ENCODE measurements around the gene GPR157.
"Not testable (repeated sequence)": the region's sequence is repeated elsewhere in the genome, so short reads cannot be mapped to it uniquely, and the experiment has no call there.

Gene GPR157

DNA sequence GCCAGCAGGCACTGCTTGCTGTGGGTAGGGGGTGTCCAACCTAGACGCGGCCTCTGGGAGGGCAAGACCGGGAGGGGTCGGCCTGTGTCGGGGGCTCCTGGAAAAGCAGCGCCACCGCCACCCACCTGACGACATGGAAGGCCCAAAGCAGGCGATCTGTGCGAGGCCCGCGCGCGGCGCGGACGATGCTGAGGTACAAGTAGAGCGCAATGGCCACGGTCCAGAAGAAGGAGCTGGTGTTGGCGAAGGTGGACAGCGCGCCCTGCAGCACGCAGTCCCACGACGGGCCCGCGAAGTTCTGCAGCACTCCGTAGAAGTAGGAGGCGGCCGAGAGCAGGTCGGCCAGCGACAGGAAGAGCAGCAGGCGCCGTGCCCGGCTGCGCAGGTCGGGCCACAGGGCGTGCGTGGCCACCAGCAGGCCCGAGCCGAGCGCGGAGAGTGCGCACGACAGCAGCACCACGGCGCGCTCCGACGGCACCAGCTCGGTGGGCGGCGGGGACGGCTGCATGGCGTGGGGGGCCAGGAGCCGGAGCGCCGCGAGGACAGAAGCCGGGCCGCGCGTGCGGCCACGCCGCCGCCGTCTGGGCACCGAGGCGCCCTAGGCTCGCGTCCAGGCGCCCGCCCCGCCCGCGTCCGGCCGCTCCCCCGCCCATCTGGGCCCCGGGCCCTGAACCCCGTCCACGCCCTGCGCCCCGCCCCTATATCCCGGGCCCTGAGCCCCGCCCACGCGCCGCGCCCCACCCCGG is at the start of gene GPR157:
TSS of gene GPR157 (minus strand) at position 583 of the 746 bp plus-strand sequence. CDS start at position 508, 75 bp downstream.
- peak; percentile 59 to 79 for DNase-seq (ENCODE audit: extremely low read depth in 1 of 2, low read depth in 1 of 2)

DNA sequence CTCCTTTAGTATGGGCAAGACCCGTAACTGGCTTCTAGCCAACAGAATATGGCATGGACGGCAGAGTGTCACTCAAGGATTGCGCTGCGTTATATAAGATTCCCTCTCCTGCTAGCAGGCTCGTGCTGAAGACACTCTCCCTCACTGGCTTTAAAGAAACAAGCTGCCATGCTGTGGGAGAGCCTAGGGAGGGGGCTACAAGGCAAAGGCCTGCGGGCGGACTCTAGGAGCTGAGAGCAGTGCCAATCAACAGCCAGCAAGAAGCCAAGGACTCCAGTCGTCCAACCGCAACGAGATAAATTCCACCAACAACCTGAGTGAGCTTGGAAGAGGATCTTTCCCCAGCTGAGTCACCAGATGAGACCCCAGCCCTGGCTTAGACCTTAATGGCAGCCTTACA is 45.9 kb upstream of the GPR157 start:
- no peak for DNase-seq (ENCODE audit: extremely low read depth in 1 of 2, low read depth in 1 of 2)

- DNase-seq (ENCODE audit: extremely low read depth in 1 of 2, low read depth in 1 of 2): no peak
Measured at GRCh38 chr1:9174243-9174642, 45.3 kb upstream of the GPR157 start.

DNA sequence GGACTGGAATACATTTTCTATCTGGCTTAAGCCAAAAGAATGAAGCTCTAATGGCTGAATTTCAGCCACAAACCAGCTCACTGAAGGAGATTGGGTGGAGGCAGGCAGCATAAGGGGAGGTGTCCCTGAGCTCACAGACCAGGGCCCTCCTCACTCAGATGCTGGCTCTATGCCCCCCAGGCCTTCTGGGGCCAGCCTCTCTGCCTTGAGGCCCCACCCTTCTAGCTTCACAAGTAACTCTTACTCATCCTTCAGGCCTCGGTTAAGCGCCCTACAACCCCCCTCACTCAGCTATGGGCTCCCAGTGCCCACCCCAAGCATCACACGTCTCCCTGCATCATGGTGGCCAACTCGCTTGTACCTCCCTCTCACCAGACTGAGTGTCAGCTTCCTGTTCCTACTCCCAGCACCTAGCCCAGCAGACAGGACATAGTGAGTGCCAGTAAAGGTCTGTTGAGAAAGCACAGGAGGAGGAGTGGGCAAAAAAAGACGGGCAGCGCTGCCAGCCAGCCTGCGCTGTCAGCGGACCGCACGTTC is 40.8 kb upstream of the GPR157 start:
- no peak for DNase-seq (ENCODE audit: extremely low read depth in 1 of 2, low read depth in 1 of 2)

DNA sequence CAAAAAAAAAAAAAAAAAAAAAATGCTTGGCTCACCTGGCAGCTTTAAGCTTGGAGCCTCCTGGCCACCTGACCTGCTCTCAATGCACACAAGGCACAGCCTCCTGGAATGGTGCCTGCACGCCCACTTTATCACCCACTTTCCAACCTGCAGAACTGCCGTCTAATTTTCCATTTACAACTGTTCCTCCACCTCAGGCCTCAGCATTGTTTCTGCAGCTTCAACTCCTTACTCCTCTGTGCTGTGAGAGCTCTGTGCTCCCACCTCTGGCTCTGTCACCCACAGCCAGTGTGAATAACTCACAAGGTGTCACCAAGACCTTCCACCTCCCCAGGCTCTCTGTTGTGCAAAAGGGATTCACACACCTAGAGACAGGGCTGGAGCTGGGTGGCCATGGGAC is 38.7 kb upstream of the GPR157 start:
- DNase-seq (ENCODE audit: extremely low read depth in 1 of 2, low read depth in 1 of 2): no peak

DNA sequence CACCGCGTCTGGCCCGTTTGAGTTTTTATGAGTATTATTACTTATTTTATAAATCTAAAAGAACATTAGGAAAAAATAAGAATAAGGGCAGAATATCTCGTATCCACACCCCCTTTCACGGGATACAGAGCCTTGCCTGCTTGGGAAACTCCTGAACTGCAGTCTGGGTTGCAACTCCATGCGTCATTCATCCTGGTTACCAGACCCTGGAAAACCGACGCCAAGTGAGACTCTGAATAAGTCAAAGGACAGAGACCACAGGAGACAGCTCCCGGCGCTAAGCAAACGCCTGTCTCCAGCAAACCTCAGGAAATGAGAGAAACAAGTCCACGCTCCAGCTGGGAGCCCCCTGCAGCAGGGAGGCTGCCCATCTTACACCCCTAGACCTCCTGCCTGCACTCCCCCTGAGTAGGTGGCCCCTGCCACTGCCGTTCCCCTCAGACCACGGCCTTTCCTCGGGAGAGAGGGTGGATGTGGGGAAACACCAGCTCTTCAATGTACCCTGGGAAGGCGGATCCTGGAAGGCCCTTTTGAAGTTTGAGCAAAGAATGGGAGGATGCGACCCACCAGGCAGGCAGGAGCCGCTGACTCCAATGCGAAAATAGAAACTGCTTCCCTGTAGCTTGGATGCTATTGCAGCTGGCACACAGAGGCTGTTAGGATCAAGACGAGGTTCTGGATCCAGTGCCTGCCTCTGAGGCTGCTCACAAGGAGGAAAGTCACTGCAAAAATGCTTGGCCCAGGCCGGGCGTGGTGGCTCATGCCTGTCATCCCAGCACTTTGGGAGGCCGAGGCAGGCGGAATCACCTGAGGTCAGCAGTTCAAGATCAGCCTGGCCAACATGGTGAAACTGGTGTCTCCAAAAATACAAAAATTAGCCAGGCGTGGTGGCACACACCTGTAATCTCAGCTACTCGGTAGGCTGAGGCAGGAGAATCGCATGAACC is 37.7 kb upstream of the GPR157 start:
- DNase-seq (ENCODE audit: extremely low read depth in 1 of 2, low read depth in 1 of 2): no peak

GRCh38 chr1:9165396-9165795 is 36.5 kb upstream of the GPR157 start:
- no peak for DNase-seq (ENCODE audit: extremely low read depth in 1 of 2, low read depth in 1 of 2)

GRCh38 chr1:9164919-9165318 is 36.0 kb upstream of the GPR157 start:
- DNase-seq (ENCODE audit: extremely low read depth in 1 of 2, low read depth in 1 of 2): no peak

- no peak for DNase-seq (ENCODE audit: extremely low read depth in 1 of 2, low read depth in 1 of 2)
Measured at GRCh38 chr1:9164532-9164900, 35.6 kb upstream of the GPR157 start.

DNA sequence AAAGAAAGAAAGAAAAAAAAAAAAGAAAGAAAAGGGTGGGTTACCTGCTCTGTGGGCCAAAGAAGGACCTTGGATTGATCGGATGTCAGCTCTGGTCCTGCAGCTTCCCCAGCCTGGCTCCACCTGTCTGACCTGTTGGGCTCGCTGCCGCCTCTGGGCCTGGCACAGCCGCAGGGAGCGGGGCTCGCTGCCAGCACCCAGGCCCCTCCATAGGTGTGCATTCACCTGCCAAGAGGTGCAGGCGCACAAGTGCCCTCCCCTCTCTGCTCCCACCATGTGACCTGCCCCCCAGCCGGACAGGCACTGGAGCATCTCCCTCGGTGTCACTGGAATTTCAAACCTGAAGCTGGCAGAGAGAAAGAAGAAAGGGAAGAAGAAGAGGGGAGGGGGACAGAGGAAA is 33.1 kb upstream of the GPR157 start:
- no peak for DNase-seq (ENCODE audit: extremely low read depth in 1 of 2, low read depth in 1 of 2)

DNA sequence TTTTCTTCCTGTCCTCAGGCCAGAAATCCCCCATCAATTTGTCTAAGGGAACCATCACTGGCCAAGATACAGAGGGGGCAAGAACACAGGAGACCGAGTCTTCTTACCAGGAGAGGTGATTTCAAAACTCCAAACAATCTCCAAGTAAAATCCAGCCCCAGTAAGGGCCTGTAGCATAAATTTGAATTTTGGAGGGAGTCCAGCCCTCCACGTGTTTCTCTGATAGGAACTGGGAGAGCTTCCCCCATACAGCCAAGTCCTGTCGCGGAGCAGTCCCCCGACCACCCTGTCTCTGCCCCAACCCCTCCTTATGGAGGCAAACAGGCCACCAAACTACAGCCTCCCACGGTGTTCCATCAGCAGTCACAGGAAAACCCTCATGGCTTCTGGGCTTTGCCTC is 32.4 kb upstream of the GPR157 start:
- no peak for DNase-seq (ENCODE audit: extremely low read depth in 1 of 2, low read depth in 1 of 2)

DNA sequence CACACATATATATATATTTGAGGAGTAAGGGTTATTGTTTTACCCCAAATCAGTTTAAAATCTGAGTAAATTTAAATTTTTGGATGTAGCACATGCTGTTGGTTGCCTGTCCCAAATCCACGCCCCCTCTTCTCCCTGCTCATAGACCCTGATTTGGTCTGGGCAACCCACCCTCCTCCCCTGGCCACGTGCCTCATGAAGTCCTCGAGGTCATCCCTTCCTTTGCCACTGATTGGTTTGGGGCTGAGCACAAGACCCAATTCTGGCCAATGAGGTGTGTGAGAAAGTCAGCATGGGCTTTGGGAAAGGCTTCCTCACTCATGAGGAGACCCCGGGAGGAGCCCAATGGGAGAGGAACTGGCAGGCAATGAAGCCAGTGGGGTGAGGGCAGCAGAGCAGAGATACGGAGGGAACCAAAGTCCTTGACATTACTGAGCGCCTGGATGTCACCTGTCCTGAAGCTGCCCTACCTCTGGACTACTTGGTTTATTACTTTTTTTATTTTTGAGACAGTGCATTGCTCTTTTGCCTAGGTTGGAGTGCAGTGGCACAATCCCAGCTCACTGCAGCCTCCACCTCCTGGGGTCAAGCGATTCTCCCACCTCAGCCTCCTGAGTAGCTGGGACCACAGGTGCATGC is 31.3 kb upstream of the GPR157 start:
- DNase-seq (ENCODE audit: extremely low read depth in 1 of 2, low read depth in 1 of 2): no peak

DNA sequence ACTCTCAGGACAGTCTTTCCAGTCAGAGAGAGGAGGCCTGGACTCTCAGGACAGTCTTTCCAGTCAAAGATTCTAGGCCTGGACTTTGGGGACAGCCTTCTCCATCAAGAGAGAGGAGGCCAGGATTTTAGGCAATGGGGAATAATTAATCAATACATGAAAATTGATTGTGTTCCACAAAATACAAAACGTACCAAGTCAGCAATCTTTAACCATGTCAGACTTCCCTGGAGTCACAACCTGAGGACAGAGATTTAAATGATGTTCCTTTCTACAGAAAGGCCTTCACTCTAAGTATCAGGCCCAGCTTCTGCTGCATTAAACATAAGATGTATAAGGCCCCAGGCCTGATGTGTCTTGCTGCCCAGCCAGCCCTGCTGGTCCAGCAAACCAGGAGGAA is 27.0 kb upstream of the GPR157 start:
- DNase-seq (ENCODE audit: extremely low read depth in 1 of 2, low read depth in 1 of 2): no peak

DNA sequence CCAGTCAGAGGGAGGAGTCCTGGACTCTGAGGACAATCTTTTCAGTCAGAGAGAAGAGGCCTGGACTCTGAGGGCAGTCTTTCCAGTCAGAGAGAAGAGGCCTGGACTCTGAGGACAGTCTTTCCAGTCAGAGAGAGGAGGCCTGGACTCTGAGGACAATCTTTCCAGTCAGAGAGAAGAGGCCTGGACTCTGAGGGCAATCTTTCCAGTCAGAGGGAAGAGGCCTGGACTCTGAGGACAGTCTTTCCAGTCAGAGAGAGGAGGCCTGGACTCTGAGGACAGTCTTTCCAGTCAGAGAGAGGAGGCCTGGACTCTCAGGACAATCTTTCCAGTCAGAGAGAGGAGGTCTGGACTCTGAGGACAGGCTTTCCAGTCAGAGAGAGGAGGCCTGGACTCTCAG is 26.5 kb upstream of the GPR157 start:
- not testable (repeated sequence) for DNase-seq (ENCODE audit: extremely low read depth in 1 of 2, low read depth in 1 of 2)

DNA sequence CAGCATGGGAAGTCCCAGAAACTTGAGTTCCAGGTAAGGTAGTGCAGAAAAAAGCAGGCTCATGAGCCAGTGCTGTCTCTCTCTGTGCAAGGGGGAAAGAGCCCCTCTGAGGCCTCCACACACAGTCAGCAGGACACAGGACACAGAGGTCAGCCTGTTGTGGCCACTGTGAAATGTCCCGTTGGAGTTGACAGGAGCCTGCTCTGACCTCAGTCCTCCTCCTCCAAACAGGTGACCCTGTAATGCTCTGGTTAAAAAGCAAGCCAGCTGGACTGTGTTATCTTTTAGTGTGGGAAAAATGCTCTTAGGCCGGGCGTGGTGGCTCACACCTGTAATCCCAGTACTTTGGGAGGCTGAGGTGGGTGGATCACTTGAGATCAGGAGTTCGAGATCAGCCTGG is 24.2 kb upstream of the GPR157 start:
- no peak for DNase-seq (ENCODE audit: extremely low read depth in 1 of 2, low read depth in 1 of 2)

GRCh38 chr1:9152535-9152934 is 23.6 kb upstream of the GPR157 start:
- DNase-seq (ENCODE audit: extremely low read depth in 1 of 2, low read depth in 1 of 2): no peak

- DNase-seq (ENCODE audit: extremely low read depth in 1 of 2, low read depth in 1 of 2): no peak
Measured at GRCh38 chr1:9151328-9151860, 22.5 kb upstream of the GPR157 start.

GRCh38 chr1:9150582-9151327 is 21.9 kb upstream of the GPR157 start:
- DNase-seq (ENCODE audit: extremely low read depth in 1 of 2, low read depth in 1 of 2): no peak

DNA sequence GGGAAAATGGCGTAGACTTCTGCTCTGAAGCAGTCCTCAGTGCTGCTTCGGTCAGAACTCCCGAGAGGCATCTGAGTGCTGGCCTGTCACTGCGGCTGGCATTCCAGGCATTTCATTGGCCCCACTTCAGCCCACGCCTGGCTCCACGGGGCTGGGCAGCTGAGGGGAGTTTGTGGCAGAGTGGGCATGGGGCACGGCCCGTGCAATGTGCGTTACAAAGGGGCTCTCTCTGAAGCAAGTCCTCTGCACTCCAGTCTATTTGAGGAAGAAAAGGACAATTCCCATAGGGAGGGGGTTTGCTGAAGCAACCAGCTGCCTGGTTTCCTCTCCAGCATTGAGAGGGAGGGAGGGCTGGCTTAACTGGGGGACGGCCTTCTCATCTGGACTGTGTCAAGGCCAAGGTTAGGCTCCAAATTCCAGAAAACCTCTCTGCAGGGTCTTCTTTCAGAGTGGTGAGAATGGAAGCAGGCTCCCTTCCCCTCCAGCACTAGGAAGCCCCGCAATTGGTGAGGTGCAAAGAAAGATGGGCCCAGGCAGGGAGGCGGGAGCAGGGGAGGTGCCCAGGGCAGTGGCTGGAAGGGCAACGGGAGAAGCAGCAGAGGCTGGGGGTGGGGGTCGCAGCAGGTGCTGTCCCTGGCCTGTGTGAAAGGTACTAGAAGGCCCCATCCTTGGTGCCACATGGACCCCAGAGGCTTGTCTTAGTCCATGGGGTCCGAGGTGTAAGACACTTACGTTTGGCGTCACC is 21.1 kb upstream of the GPR157 start:
- no peak for DNase-seq (ENCODE audit: extremely low read depth in 1 of 2, low read depth in 1 of 2)

- DNase-seq (ENCODE audit: extremely low read depth in 1 of 2, low read depth in 1 of 2): no peak
Measured at GRCh38 chr1:9149151-9149550, 20.2 kb upstream of the GPR157 start.

Measured in activated CD8-positive, alpha-beta memory T cell treated with anti-CD3 and anti-CD28 coated beads for 1 hour (primary cell).